Stimulated activated naive CD8-positive, alpha-beta T cell treated with anti-CD3 and anti-CD28 coated beads, Interleukin-15, Interleukin-2, amounts not matched to agents 100 U/mL and 50 U/mL, for 24 hours (primary cell): Measurements from ENCODE around the gene C2orf69.

Source experiments
- ATAC-seq: fragments of 150-1000 bp; cut with Tn5 transposase; one replicate; pipeline ENCODE4 v1.10.0; 2021
- DNase-seq: peaks from one replicate; pipeline ENCODE4 v3.0.0; 2021

The C2orf69 gene

DNA sequence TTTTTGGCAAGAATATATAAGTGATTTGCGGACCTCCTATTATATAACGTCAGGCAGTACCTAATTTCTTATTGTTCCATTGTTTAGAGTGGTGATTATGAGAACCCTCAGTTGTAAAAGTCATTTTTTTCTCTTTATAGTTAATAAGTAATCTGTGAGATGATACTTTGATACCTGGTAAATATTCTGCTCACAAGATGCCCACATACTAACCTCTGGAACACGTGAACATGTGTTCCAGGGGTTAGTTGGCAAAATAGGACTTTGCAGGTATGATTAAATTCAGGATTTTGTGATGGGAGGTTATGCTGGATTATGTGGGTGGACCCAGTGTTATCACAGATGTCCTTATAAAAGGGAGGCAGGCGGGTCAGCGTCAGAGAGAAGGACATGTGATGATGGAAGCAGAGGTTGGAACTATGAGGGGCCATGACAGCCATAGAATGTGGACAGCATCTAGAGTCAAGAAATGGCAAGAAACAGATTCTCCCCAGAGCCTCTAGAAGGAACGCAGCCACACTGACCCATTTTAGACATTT lies 61.1 kb downstream of the C2orf69 start:
- DNase-seq, result no peak
- no peak for ATAC-seq

DNA sequence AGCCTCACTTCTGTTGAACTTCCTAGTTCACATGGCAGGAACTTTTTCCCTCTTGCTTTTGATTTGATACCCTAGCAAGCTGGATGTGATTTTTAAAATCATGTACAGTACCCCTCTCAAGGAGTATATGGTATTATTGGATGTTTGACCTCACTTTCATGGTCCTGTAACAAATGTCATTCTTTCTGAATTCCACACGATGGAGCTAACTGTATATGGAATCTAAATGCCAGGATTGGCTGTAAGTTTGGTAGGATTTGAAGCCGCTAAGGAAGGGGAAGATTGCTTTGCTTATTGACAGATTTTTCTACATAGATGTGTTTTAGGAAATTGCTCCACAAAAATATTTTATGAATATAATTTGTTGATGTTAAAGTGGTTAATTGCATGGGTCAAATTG lies 62.6 kb downstream of the C2orf69 start:
- DNase-seq (no peak), ATAC-seq (no peak)

DNA sequence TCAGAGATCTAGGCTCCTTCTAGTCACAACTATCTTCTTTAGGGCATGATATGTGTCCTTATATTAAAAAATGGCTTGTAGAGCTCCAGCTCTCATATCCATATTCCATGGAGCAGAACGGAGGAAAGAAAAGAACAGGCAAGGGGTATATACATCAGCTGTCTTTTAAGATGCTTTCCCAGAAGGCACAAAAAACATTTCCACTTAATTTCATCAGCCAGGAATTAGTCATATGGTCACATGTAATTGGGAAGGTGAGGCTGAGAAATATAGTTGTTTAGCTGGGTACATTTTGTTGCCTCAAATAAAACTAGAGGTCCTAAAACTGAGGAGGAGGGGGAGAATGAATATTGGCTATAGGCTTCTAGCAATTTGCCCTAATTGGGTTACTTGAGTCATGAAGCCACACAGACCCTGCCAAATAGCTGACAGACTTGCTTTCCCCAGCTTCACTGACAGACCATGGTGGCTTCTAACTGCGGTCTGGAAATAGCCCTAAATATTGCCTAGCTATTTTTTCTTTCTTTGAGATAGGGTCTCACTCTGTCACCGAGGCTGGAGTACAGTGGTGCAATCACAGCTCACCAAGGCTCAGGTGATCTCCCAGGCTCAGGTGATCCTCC lies 64.3 kb downstream of the C2orf69 start:
- ATAC-seq (no peak), DNase-seq (no peak)
